Iris pigment epithelial cell (primary cell): ENCODE measurements around the gene CAMTA1.

ENCODE experiments used
- DNase-seq: peaks from one replicate; pipeline ENCODE4 v3.0.0-alpha.2; 2011; ENCODE audit warnings: low read depth

The CAMTA1 gene

GRCh38 chr1:7558921-7559869 lies 773.9 kb downstream of the CAMTA1 start:
- no peak for DNase-seq

GRCh38 chr1:7560128-7560527 lies 774.9 kb downstream of the CAMTA1 start:
- no peak for DNase-seq

GRCh38 chr1:7560601-7561181 lies 775.4 kb downstream of the CAMTA1 start:
- DNase-seq, result no peak

GRCh38 chr1:7561331-7561921 lies 776.2 kb downstream of the CAMTA1 start:
- DNase-seq, result peak; percentile 12

GRCh38 chr1:7561936-7562728 lies 776.9 kb downstream of the CAMTA1 start:
- no peak for DNase-seq

GRCh38 chr1:7562729-7563605 lies 777.7 kb downstream of the CAMTA1 start:
- no peak for DNase-seq

- no peak for DNase-seq
Observed at GRCh38 chr1:7564137-7564536, 778.9 kb downstream of the CAMTA1 start.

GRCh38 chr1:7565099-7565750 lies 780.0 kb downstream of the CAMTA1 start:
- no peak for DNase-seq

GRCh38 chr1:7566417-7567375 lies 781.4 kb downstream of the CAMTA1 start:
- no peak for DNase-seq

- no peak for DNase-seq
Observed at GRCh38 chr1:7567376-7567775, 782.1 kb downstream of the CAMTA1 start.

GRCh38 chr1:7568053-7568452 lies 782.8 kb downstream of the CAMTA1 start:
- DNase-seq, result no peak

GRCh38 chr1:7568901-7569524 lies 783.8 kb downstream of the CAMTA1 start:
- DNase-seq, result no peak

- DNase-seq, result no peak
Observed at GRCh38 chr1:7570311-7570710, 785.1 kb downstream of the CAMTA1 start.

- DNase-seq, result no peak
Observed at GRCh38 chr1:7572654-7573152, 787.4 kb downstream of the CAMTA1 start.

- DNase-seq, result no peak
Observed at GRCh38 chr1:7573481-7573880, 788.2 kb downstream of the CAMTA1 start.

GRCh38 chr1:7574121-7575040 lies 789.1 kb downstream of the CAMTA1 start:
- DNase-seq, result no peak

- DNase-seq, result no peak
Observed at GRCh38 chr1:7575041-7575400, 789.8 kb downstream of the CAMTA1 start.
